H1 (cell line): ENCODE data around the gene NME7. TPM values are rescaled to one million over a fixed set of nuclear protein-coding genes. Genes with fewer than 3 reads are reported as not detected.

ENCODE experiments used
- CTCF ChIA-PET: fragments of 300-600 bp; sonication (Branson Sonifier 250); formaldehyde crosslinking; loops from one replicate; lab custom pipeline; 2021; ENCODE audit not compliant: partially characterized antibody; lab: Charles Lee
- POLR2A ChIA-PET: fragments of 300-600 bp; sonication (Branson Sonifier 250); formaldehyde crosslinking; loops from one replicate; lab custom pipeline; 2021; ENCODE audit warnings: inconsistent platforms; ENCODE audit not compliant: partially characterized antibody; lab: Charles Lee
- DNase-seq, 2 experiments: peaks; one replicate each; pipeline versions ENCODE4 v3.0.0 to v3.0.0-alpha.2; 2010 to 2022; ENCODE audit warnings: low spot score in 2 of 2, low read depth in 1 of 2, mixed read lengths in 1 of 2
- FAIRE-seq: peaks from 2 replicates; lab custom pipeline; 2011; peaks lifted over from hg19 to GRCh38; lab: Jason Lieb, UNC
- H2AFZ ChIP-seq: 2 replicates; pipeline ENCODE4 v1.8.1; 2012; ENCODE audit warnings: low read length, inconsistent platforms
- H2AK5ac ChIP-seq: 2 replicates; pipeline ENCODE4 v1.6.1; 2013; ENCODE audit warnings: low read depth, low read length
- H2BK120ac ChIP-seq: replicated peaks from 2 replicates; pipeline ENCODE3; 2013; ENCODE audit warnings: low read depth, low read length, inconsistent platforms
- H2BK12ac ChIP-seq: 2 replicates; pipeline ENCODE4 v1.6.1; 2013; ENCODE audit warnings: low read depth, low read length
- H2BK15ac ChIP-seq: 2 replicates; pipeline ENCODE4 v1.6.1; 2013; ENCODE audit warnings: low read length
- H2BK20ac ChIP-seq: 2 replicates; pipeline ENCODE4 v1.6.1; 2013; ENCODE audit warnings: low read length
- H2BK5ac ChIP-seq: 2 replicates; pipeline ENCODE4 v1.6.1; 2013; ENCODE audit warnings: low read depth, low read length
- H3K14ac ChIP-seq: 2 replicates; pipeline ENCODE4 v1.6.1; 2013; ENCODE audit warnings: inconsistent platforms; ENCODE audit not compliant: insufficient read length
- H3K18ac ChIP-seq: 2 replicates; pipeline ENCODE4 v1.6.1; 2013; ENCODE audit warnings: low read length; ENCODE audit errors: extremely low read depth
- H3K23ac ChIP-seq: 2 replicates; pipeline ENCODE4 v1.6.1; 2013; ENCODE audit warnings: inconsistent platforms; ENCODE audit not compliant: insufficient read length
- H3K23me2 ChIP-seq: 2 replicates; pipeline ENCODE4 v1.6.1; 2013; ENCODE audit warnings: low read depth, low read length
- H3K27ac ChIP-seq: 2 replicates; pipeline ENCODE4 v1.6.1; 2011; ENCODE audit warnings: low read depth, low read length, inconsistent platforms
- H3K27me3 ChIP-seq, 4 experiments: replicated peaks in 1 of 4; 1 replicate in 1 of 4; 2 replicates in 3 of 4; pipeline versions ENCODE4 v1.6.1 to v1.8.1; 2011 to 2013; ENCODE audit warnings: low read length in 3 of 4, mild to moderate bottlenecking in 3 of 4, inconsistent platforms in 2 of 4, mixed read lengths in 2 of 4, moderate library complexity in 1 of 4; ENCODE audit not compliant: control insufficient read depth in 3 of 4, insufficient read depth in 3 of 4; ENCODE audit errors: extremely low read depth in 1 of 4
- H3K36me3 ChIP-seq, 4 experiments: 2 replicates each; pipeline versions ENCODE4 v1.6.1 to v1.8.1; 2011 to 2013; ENCODE audit warnings: mild to moderate bottlenecking in 4 of 4, low read length in 3 of 4, moderate library complexity in 2 of 4, control low read depth in 1 of 4, inconsistent platforms in 1 of 4; ENCODE audit not compliant: insufficient read depth in 4 of 4, control insufficient read depth in 2 of 4
- H3K4ac ChIP-seq: replicated peaks from 2 replicates; pipeline ENCODE3; 2013; ENCODE audit warnings: low read length, low read depth, mixed read lengths, inconsistent platforms; ENCODE audit not compliant: insufficient read length
- H3K4me1 ChIP-seq, 4 experiments: replicated peaks in 1 of 4; 1 replicate in 1 of 4; 2 replicates in 3 of 4; pipeline versions ENCODE4 v1.6.1 to v1.8.1; 2011 to 2013; ENCODE audit warnings: low read length in 3 of 4, inconsistent platforms in 2 of 4, mixed read lengths in 1 of 4; ENCODE audit not compliant: insufficient read depth in 4 of 4, control insufficient read depth in 3 of 4
- H3K4me2 ChIP-seq, 2 experiments: 2 replicates each; pipeline versions ENCODE4 v1.6.1 to v1.8.1; 2011 to 2013; ENCODE audit warnings: low read depth in 2 of 2, low read length in 2 of 2, control low read depth in 1 of 2, inconsistent platforms in 1 of 2, mild to moderate bottlenecking in 1 of 2; ENCODE audit not compliant: insufficient read depth in 1 of 2
- H3K4me3 ChIP-seq, 4 experiments: fragments of 200-600, 300-600 bp in 1 of 4; sonication (generic), shearing (Covaris generic), sonication (Bioruptor Twin) in 1 of 4; 2 replicates each; pipeline versions ENCODE4 v1.5.1 to v1.8.1; 2011 to 2016; ENCODE audit warnings: low read length in 4 of 4, low read depth in 3 of 4, control low read depth in 2 of 4, inconsistent platforms in 2 of 4, mild to moderate bottlenecking in 2 of 4, mixed read lengths in 1 of 4, moderate library complexity in 1 of 4; ENCODE audit not compliant: insufficient read depth in 2 of 4; ENCODE audit errors: extremely low read depth in 1 of 4
- H3K56ac ChIP-seq: replicated peaks from 2 replicates; pipeline ENCODE3; 2013; ENCODE audit warnings: low read depth, mild to moderate bottlenecking, mixed read lengths, low read length, inconsistent platforms; ENCODE audit not compliant: insufficient read length
- H3K79me1 ChIP-seq: 2 replicates; pipeline ENCODE4 v1.6.1; 2013; ENCODE audit warnings: low read depth, low read length, control low read depth
- H3K79me2 ChIP-seq, 2 experiments: 2 replicates each; pipeline versions ENCODE4 v1.6.1 to v1.8.1; 2012 to 2013; ENCODE audit warnings: low read length in 2 of 2, mild to moderate bottlenecking in 2 of 2, inconsistent platforms in 1 of 2; ENCODE audit not compliant: insufficient read depth in 2 of 2, control insufficient read depth in 1 of 2
- H3K9ac ChIP-seq, 4 experiments: replicated peaks in 1 of 4; 1 replicate in 1 of 4; 2 replicates in 3 of 4; pipeline versions ENCODE4 v1.6.1 to v1.8.1; 2011 to 2013; ENCODE audit warnings: low read depth in 3 of 4, low read length in 3 of 4, control low read depth in 2 of 4, mild to moderate bottlenecking in 2 of 4, moderate library complexity in 2 of 4, inconsistent platforms in 1 of 4; ENCODE audit errors: extremely low read depth in 1 of 4
- H3K9me3 ChIP-seq, 2 experiments: 2 replicates each; pipeline versions ENCODE4 v1.6.1 to v1.8.1; 2012 to 2013; ENCODE audit warnings: mild to moderate bottlenecking in 2 of 2, moderate library complexity in 2 of 2, control low read depth in 1 of 2, inconsistent platforms in 1 of 2, low read depth in 1 of 2, low read length in 1 of 2, mixed read lengths in 1 of 2; ENCODE audit not compliant: insufficient read depth in 2 of 2
- H4K20me1 ChIP-seq, 2 experiments: replicated peaks in 1 of 2; 2 replicates each; pipeline versions ENCODE3 to v1.8.1; 2011 to 2013; ENCODE audit warnings: inconsistent platforms in 2 of 2, low read length in 2 of 2, mild to moderate bottlenecking in 1 of 2; ENCODE audit not compliant: insufficient read depth in 2 of 2, control insufficient read depth in 1 of 2
- H4K5ac ChIP-seq: 2 replicates; pipeline ENCODE4 v1.6.1; 2013; ENCODE audit warnings: low read length, low read depth, mixed read lengths, inconsistent platforms; ENCODE audit not compliant: insufficient read length
- H4K8ac ChIP-seq: 2 replicates; pipeline ENCODE4 v1.8.0; 2013; ENCODE audit warnings: mild to moderate bottlenecking, moderate library complexity, low read length, inconsistent platforms; ENCODE audit not compliant: insufficient read depth; ENCODE audit errors: extremely low read depth
- H4K91ac ChIP-seq: replicated peaks from 2 replicates; pipeline ENCODE3; 2013; ENCODE audit warnings: low read length, mixed read lengths, inconsistent platforms; ENCODE audit not compliant: insufficient read length
- ATF2 ChIP-seq: IDR thresholded peaks from 2 replicates; pipeline ENCODE4 v1.6.1; 2012; ENCODE audit warnings: low read length, inconsistent platforms
- CEBPB ChIP-seq: IDR thresholded peaks from 2 replicates; pipeline ENCODE4 v1.6.1; 2012; ENCODE audit warnings: low read depth, low read length
- CHD1 ChIP-seq: IDR thresholded peaks from 2 replicates; pipeline ENCODE4 v1.6.1; 2012; ENCODE audit warnings: low read depth, low read length, improper control_type of control experiment
- EP300 ChIP-seq, 2 experiments: IDR thresholded peaks; 1 replicate in 1 of 2; 2 replicates in 1 of 2; pipeline ENCODE4 v1.6.1; 2011 to 2012; ENCODE audit warnings: low read depth in 2 of 2, low read length in 2 of 2, mild to moderate bottlenecking in 2 of 2, borderline replicate concordance in 1 of 2, inconsistent platforms in 1 of 2, moderate library complexity in 1 of 2
- GABPA ChIP-seq: IDR thresholded peaks from 2 replicates; pipeline ENCODE4 v1.6.1; 2011; ENCODE audit warnings: mild to moderate bottlenecking, low read length, moderate library complexity, borderline replicate concordance; ENCODE audit not compliant: insufficient read depth
- HDAC2 ChIP-seq, 2 experiments: fragments of 300-600 bp in 1 of 2; sonication (generic) in 1 of 2; IDR thresholded peaks; 2 replicates each; pipeline ENCODE4 v1.6.1; 2011 to 2012; ENCODE audit warnings: low read depth in 2 of 2, low read length in 2 of 2, mild to moderate bottlenecking in 2 of 2, moderate library complexity in 2 of 2, borderline replicate concordance in 1 of 2, inconsistent platforms in 1 of 2
- MAFK ChIP-seq: IDR thresholded peaks from 2 replicates; pipeline ENCODE4 v1.6.1; 2012; ENCODE audit warnings: low read depth, mild to moderate bottlenecking, improper control_type of control experiment, low read length
- POLR2AphosphoS5 ChIP-seq: IDR thresholded peaks from 2 replicates; pipeline ENCODE4 v1.6.1; 2011; ENCODE audit warnings: low read depth, low read length
- SIN3A ChIP-seq, 2 experiments: IDR thresholded peaks in 1 of 2; conservative IDR thresholded peaks in 1 of 2; 2 replicates each; pipeline ENCODE4 v1.6.1; 2011 to 2012; ENCODE audit warnings: low read length in 2 of 2, improper control_type of control experiment in 1 of 2, low read depth in 1 of 2, mild to moderate bottlenecking in 1 of 2
- SP1 ChIP-seq: IDR thresholded peaks from 2 replicates; pipeline ENCODE4 v1.6.1; 2011; ENCODE audit warnings: low read depth, low read length
- ZNF274 ChIP-seq: IDR thresholded peaks from 2 replicates; pipeline ENCODE4 v1.7.0; 2012; ENCODE audit warnings: low read length, borderline replicate concordance; ENCODE audit errors: extremely low read depth
- WGBS, 2 experiments: shearing (Covaris generic) in 1 of 2; methylation state at CpG; one replicate each; pipeline versions ENCODE4 v1.1.6 to v1.1.7; 2013 to 2015; ENCODE audit warnings: low lambda C conversion rate in 2 of 2, mixed read lengths in 2 of 2, inconsistent platforms in 1 of 2, low coverage in 1 of 2, missing lambda C conversion rate in 1 of 2; ENCODE audit not compliant: insufficient replicate concordance in 2 of 2, insufficient coverage in 1 of 2, insufficient read length in 1 of 2; ENCODE audit errors: extremely low coverage in 1 of 2, missing lambda C conversion rate in 1 of 2; 5-methylcytosine and 5-hydroxymethylcytosine counted together
- polyA plus RNA-seq, 7 experiments: library from polyadenylated mRNA; depleted of rRNA in 3 of 7; stranded (reverse) in 5 of 7; unstranded in 2 of 7; fragments of >200 nt in 5 of 7; fragments of 200-250 nt in 2 of 7; gene quantifications; 1 replicate in 5 of 7; 2 replicates in 1 of 7; 4 replicates in 1 of 7; pipeline versions ENCODE4 v1.2.1 to v1.2.3, GENCODE V29; 2011 to 2013; ENCODE audit warnings: missing spikeins in 2 of 7, mixed read lengths in 2 of 7
- total RNA-seq: library from RNA; stranded (reverse); fragmentation: NEBNext Ultra II Directional; extraction: Animal tissue kit (Norgen Biotek cat#: 25700); gene quantifications from 2 replicates; pipeline ENCODE4 v1.2.1, GENCODE V29; 2021

Gene NME7
- total and polyA plus RNA-seq, 2 of the 8 experiments (the other 6 are each of a cell fraction or from before 2014, with no cell fraction given), result 11.6 to 28.5 TPM

- Histone ChIP-seq H3K27ac (no peak overlapping the region), H3K56ac (no peak overlapping the region), H3K27me3 (no peaks in the 10 kb centered on the region), H2AK5ac (0 out of 2 replicates have a peak overlapping the region, but pooled peaks have one; percentile 34), H2BK5ac (no peak overlapping the region), H2AFZ (no peak overlapping the region), H3K9me3 (no peaks in the 10 kb centered on the region), H4K5ac (no peak overlapping the region), H2BK120ac (no peak overlapping the region), H3K9ac (no peak overlapping the region), H4K91ac (no peak overlapping the region), H2BK15ac (no peak overlapping the region), H2BK20ac (no peak overlapping the region), H3K23ac (no peak overlapping the region), H3K36me3 (peaks cover 2 to 23% (median 12%) of the 10 kb centered on the region in 4 experiments; a peak in 6 of 8 replicates), H3K79me2 (peaks cover 22 to 65% of the 10 kb centered on the region in 2 experiments), H4K8ac (no peak overlapping the region), H3K14ac (no peak overlapping the region), H3K4me1 (peaks cover 13 to 31% (median 23%) of the 10 kb centered on the region in 4 experiments), H3K23me2 (peaks cover 14% of the 10 kb centered on the region), H2BK12ac (peak overlapping the region; percentile 43; the same call in 1 of the 2 replicates), H3K4me2 (peak overlapping the region; percentile 95 to 99; a peak in 3 of 4 replicates), H3K79me1 (peaks cover 12% of the 10 kb centered on the region; the same call in 1 of the 2 replicates), H4K20me1 (peaks cover 5% of the 10 kb centered on the region in 2 experiments), H3K4me3 (no peak overlapping the region), H3K18ac (no peak overlapping the region), H3K4ac (no peak overlapping the region)
- FAIRE-seq (no peak), DNase-seq (no peak)
- CTCF ChIA-PET, result interaction anchor here (0.6 to 2.9 kb wide), 8 partner anchors 10 to 507 kb away, joined by 3 to 16 read pairs (median 3); no protein-coding TSS in a partner anchor
- WGBS, 2 experiments, result 60% methylated on average over 3 of the region's 3 CpGs; no CpG with 5 or more reads in 1 of the 2 experiments
- POLR2A ChIA-PET, result interaction anchor here (1.1 kb wide), 1 partner anchor 257 kb away, joined by 4 read pairs; the partner anchor contains the start of genes BLZF1 and NME7
- TF ChIP-seq HDAC2 (IDR thresholded peaks at IDR 0.05; ENCODE audit: borderline replicate concordance in 1 of 2, low read depth in 2 of 2, low read length in 2 of 2) (no peak), MAFK (no peak), SIN3A (conservative IDR thresholded peaks at IDR 0.05 in 1 of 2, IDR thresholded peaks at IDR 0.05 in 1 of 2; ENCODE audit: low read depth in 1 of 2, low read length in 2 of 2) (no peak), CHD1 (no peak), ATF2 (no peak), SP1 (no peak), CEBPB (no peak), POLR2AphosphoS5 (no peak), GABPA (no peak), ZNF274 (no peak), EP300 (IDR thresholded peaks at IDR 0.05; ENCODE audit: borderline replicate concordance in 1 of 2, low read depth in 2 of 2, low read length in 2 of 2) (no peak)
Observed at GRCh38 chr1:169110236-169110635, 257.4 kb downstream of the NME7 start.
